ENCODE data around the gene NTN1. TPM values are rescaled to one million over a fixed set of nuclear protein-coding genes. Genes with fewer than 3 reads are reported as not detected.

NTN1 gene
- total RNA-seq, 4 donors from 2014 or later, result 15.9 to 31.0 (median 25.0) TPM

DNA sequence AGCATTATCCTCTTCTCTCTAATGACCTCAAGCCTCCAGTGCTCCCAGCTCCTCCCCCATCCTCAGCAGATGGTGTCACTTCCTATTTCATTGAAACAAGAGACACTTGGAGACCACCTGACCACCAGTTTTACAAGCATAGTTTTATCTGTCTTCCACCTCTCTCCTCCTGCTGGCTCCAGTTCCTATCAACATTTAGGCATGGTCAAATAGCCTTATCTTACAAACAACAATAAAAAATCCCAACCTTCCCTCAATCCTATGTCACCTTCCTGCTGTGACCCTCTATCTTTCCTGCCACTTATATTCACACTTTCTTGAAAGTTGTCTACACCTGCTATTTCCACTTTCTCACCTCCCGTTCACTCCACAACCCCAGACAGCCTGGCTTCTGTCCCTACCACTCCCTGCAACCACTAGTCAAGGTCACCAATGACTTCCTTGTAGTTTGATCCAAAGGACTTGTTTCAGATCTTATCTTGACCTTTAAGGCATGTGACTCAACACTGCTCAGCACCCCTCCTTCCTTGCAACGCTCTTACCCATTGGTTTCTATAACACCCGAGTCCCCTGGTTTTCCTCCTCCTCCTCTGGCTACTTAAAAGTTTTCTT lies 4.3 kb upstream of the NTN1 start:
- Histone ChIP-seq H3K27ac (no peak overlapping the region), H3K27me3 (peaks cover 0 to 13% of the 10 kb centered on the region in 2 donors), H3K4me3 (no peak overlapping the region), H3K36me3 (no peaks in the 10 kb centered on the region), H3K9me3 (no peaks in the 10 kb centered on the region), H3K4me1 (peaks cover 0 to 11% (median 10%) of the 10 kb centered on the region in 4 donors)
- TF ChIP-seq EP300 (IDR thresholded peaks at IDR 0.05) (no peak), POLR2A (IDR thresholded peaks at IDR 0.05) (no peak)
- TF ChIP-seq, protein P1, sequence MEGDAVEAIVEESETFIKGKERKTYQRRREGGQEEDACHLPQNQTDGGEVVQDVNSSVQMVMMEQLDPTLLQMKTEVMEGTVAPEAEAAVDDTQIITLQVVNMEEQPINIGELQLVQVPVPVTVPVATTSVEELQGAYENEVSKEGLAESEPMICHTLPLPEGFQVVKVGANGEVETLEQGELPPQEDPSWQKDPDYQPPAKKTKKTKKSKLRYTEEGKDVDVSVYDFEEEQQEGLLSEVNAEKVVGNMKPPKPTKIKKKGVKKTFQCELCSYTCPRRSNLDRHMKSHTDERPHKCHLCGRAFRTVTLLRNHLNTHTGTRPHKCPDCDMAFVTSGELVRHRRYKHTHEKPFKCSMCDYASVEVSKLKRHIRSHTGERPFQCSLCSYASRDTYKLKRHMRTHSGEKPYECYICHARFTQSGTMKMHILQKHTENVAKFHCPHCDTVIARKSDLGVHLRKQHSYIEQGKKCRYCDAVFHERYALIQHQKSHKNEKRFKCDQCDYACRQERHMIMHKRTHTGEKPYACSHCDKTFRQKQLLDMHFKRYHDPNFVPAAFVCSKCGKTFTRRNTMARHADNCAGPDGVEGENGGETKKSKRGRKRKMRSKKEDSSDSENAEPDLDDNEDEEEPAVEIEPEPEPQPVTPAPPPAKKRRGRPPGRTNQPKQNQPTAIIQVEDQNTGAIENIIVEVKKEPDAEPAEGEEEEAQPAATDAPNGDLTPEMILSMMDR (IDR thresholded peaks at IDR 0.05), result no peak
- WGBS, 2 donors, result 67 to 68% methylated on average over 3 of the region's 3 CpGs
- no peak for DNase-seq (ENCODE audit: low spot score in 2 of 2)

DNA sequence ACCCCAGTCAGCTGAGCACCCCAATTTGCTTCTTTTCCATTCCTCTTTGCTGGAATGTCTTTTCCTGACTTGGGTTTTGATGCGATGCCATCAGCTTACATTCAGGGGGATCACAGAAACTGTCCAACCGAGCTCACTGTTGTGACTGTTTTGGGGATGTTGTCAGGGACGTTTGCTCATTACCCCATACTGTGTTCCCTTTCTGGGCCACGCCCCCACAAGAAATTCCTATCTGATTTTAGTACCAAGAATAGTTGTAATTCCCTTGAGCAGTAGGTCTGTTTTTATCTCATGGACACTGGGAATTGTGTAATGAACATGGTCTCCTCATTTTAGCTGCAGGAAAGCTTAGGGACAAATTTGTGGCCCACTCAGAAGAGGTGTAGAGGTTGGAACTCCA lies 2.6 kb upstream of the NTN1 start:
- Histone ChIP-seq H3K4me3 (no peak overlapping the region), H3K36me3 (no peaks in the 10 kb centered on the region), H3K4me1 (peaks cover 0 to 27% (median 23%) of the 10 kb centered on the region in 4 donors), H3K27me3 (peaks cover 0 to 27% of the 10 kb centered on the region in 2 donors), H3K27ac (no peak overlapping the region), H3K9me3 (no peaks in the 10 kb centered on the region)
- 59 to 65% methylated on average over 4 of the region's 4 CpGs for WGBS, 2 donors
- no peak for DNase-seq (ENCODE audit: low spot score in 2 of 2)
- TF ChIP-seq, protein P1 (IDR thresholded peaks at IDR 0.05), result no peak
- no peak for TF ChIP-seq EP300 (IDR thresholded peaks at IDR 0.05)
- TF ChIP-seq POLR2A (IDR thresholded peaks at IDR 0.05), result no peak

DNA sequence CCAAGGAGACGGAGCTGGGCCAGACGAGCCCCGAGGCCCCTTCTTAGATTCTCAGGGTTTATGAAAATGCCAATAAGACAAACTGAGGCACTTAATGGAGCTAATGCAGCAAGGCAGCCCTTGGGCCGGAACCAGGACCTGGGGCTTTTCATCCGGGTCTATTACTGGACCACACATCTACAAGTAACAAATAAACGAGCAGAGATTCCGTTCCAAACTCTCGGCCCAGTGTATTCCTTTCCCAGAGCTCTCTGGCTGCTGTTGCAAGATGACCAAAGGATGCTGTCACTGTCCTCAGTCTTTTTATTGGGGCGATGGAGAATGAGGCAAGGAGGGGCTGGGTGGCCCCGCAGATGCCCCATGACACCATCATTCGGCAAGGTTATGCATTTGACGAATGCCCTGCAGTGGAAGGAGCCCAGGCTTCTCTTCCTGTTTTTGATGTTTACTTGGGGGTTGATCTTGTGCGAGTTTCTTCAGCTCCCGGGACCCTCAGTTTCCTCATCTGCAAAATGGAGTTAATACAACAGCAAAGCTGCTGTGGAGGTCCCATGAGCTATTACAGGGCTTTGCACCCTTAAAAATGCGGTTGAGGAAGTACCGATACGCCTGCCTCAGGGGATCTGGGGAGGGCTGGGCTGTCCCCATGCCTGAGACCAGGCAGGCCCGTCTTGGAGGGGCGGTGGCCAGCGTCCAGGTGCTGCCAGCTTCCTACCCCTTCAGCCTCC lies 1.1 kb upstream of the NTN1 start:
- peak overlapping the region; percentile 32 to 71 (median 56) for H3K4me3 ChIP-seq
- WGBS, 2 donors, result 44 to 55% methylated on average over 20 of the region's 20 CpGs
- TF ChIP-seq, protein P1 (IDR thresholded peaks at IDR 0.05), result no peak
- no peak for TF ChIP-seq EP300 (IDR thresholded peaks at IDR 0.05)
- no peak for TF ChIP-seq POLR2A (IDR thresholded peaks at IDR 0.05)
- H3K36me3 ChIP-seq, result no peaks in the 10 kb centered on the region
- no peaks in the 10 kb centered on the region for H3K9me3 ChIP-seq
- H3K4me1 ChIP-seq, result peaks cover 0 to 30% (median 23%) of the 10 kb centered on the region in 4 donors
- DNase-seq (ENCODE audit: low spot score in 2 of 2), result no peak
- peaks cover 0 to 42% of the 10 kb centered on the region in 2 donors for H3K27me3 ChIP-seq
- H3K27ac ChIP-seq, result peak overlapping the region in 1 of 4 donors; percentile 83

DNA sequence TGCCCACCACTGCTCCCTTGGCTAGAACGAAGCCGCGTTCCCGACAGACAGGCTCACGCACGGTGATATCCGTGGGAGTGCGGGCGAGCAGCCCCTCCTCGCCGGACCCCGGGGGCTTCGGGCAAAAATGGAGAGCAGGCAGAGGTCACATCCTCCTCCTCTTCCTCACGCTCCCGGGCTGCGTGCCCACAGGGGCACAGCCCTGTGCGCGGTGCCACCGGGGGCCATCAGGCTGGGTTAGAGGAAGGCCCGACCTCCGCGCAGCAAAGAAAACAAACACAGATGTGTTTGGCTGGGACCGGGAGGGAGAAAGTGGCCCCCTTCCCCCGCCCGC lies 519 bp upstream of the NTN1 start:
- DNase-seq (ENCODE audit: low spot score in 2 of 2), result no peak
- Histone ChIP-seq H3K9me3 (no peaks in the 10 kb centered on the region), H3K27me3 (peaks cover 0 to 43% of the 10 kb centered on the region in 2 donors), H3K27ac (peak overlapping the region in 3 of 4 donors; percentile 65 to 83 (median 71)), H3K4me3 (peak overlapping the region; percentile 32 to 71 (median 56)), H3K36me3 (no peaks in the 10 kb centered on the region), H3K4me1 (peaks cover 0 to 30% (median 23%) of the 10 kb centered on the region in 4 donors)
- 0 to 4% methylated on average over 21 to 22 of the region's 25 CpGs for WGBS, 2 donors
- TF ChIP-seq EP300 (IDR thresholded peaks at IDR 0.05) (no peak), POLR2A (IDR thresholded peaks at IDR 0.05) (no peak)
- TF ChIP-seq, protein P1 (IDR thresholded peaks at IDR 0.05), result no peak

DNA sequence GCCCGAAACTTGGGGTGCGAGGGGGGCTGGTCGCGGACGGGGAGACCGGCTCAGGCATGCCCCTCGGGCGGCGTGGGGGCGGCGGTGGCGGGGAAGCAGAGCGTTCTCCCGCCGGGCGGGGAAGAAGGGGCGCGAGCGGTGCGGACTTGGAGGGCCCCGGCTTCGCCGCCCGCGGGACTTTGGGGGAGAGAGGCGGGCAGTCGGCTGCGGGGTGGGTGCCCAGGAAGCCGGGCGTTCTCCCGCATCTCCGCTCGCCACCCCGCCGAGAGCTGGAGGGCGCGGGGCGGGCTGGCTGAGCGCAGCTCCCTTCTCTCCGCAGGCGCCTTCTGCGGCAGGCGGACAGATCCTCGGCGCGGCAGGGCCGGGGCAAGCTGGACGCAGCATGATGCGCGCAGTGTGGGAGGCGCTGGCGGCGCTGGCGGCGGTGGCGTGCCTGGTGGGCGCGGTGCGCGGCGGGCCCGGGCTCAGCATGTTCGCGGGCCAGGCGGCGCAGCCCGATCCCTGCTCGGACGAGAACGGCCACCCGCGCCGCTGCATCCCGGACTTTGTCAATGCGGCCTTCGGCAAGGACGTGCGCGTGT lies 772 bp downstream of the NTN1 start:
- Histone ChIP-seq H3K27ac (peak overlapping the region; percentile 24 to 83 (median 71)), H3K36me3 (no peaks in the 10 kb centered on the region), H3K27me3 (peaks cover 0 to 43% of the 10 kb centered on the region in 2 donors), H3K4me1 (peaks cover 0 to 30% (median 23%) of the 10 kb centered on the region in 4 donors), H3K4me3 (peak overlapping the region; percentile 43 to 71 (median 63)), H3K9me3 (no peaks in the 10 kb centered on the region)
- TF ChIP-seq, protein P1 (IDR thresholded peaks at IDR 0.05), result no peak
- TF ChIP-seq POLR2A (IDR thresholded peaks at IDR 0.05) (no peak), EP300 (IDR thresholded peaks at IDR 0.05) (no peak)
- 2% methylated on average over 11 of the region's 79 CpGs; no CpG with 5 or more reads in 1 of the 2 donors for WGBS, 2 donors
- no peak for DNase-seq (ENCODE audit: low spot score in 2 of 2)
